K562 (cell line): Measurements from ENCODE around the gene TSPAN14. TPM values are rescaled to one million over a fixed set of nuclear protein-coding genes. Genes with fewer than 3 reads are reported as not detected.
A peak's percentile ranks its signal among the peaks of the same experiment; 100 is the strongest.

ENCODE experiments used
- ARNT ChIP-seq, 2 experiments: fragments of 450-650 bp; IDR thresholded peaks; 2 replicates each; pipeline ENCODE4 v1.6.1; 2016; ENCODE audit warnings: mild to moderate bottlenecking in 1 of 2
- CBX1 ChIP-seq: sonication (generic); IDR thresholded peaks from 2 replicates; pipeline ENCODE4 v1.6.1; 2016; ENCODE audit warnings: antibody characterized with exemption, low read depth, mild to moderate bottlenecking
- CBX3 ChIP-seq, 2 experiments: IDR thresholded peaks; 1 replicate in 1 of 2; 2 replicates in 1 of 2; pipeline ENCODE4 v1.6.1; 2012; ENCODE audit warnings: inconsistent platforms in 2 of 2, low read length in 2 of 2, borderline replicate concordance in 1 of 2, control low read depth in 1 of 2
- CC2D1A ChIP-seq: fragments of 450-650 bp; IDR thresholded peaks from 2 replicates; pipeline ENCODE4 v1.6.1; 2017; ENCODE audit warnings: mild to moderate bottlenecking
- CCNT2 ChIP-seq: IDR thresholded peaks from 2 replicates; pipeline ENCODE4 v1.6.1; 2011; ENCODE audit warnings: borderline replicate concordance, low read depth, mild to moderate bottlenecking, moderate library complexity, mixed read lengths, low read length; ENCODE audit not compliant: insufficient read length; ENCODE audit errors: extremely low read depth
- CEBPZ ChIP-seq: fragments of 150-350 bp; IDR thresholded peaks from 2 replicates; pipeline ENCODE4 v1.6.1; 2014; ENCODE audit warnings: low read depth, mild to moderate bottlenecking, low read length, borderline replicate concordance
- HLTF ChIP-seq: fragments of 450-650 bp; IDR thresholded peaks from 2 replicates; pipeline ENCODE4 v1.6.1; 2016
- MCM7 ChIP-seq, 2 experiments: fragments of 450-650 bp; IDR thresholded peaks; 2 replicates each; pipeline ENCODE4 v1.6.1; 2016 to 2018
- NCOA2 ChIP-seq, 2 experiments: fragments of 450-650 bp; IDR thresholded peaks; 2 replicates each; pipeline ENCODE4 v1.6.1; 2018; ENCODE audit warnings: mild to moderate bottlenecking in 2 of 2, moderate library complexity in 1 of 2; ENCODE audit not compliant: partially characterized antibody in 2 of 2
- NCOA4 ChIP-seq: fragments of 450-650 bp; IDR thresholded peaks from 2 replicates; pipeline ENCODE4 v1.6.1; 2018; ENCODE audit warnings: mild to moderate bottlenecking; ENCODE audit not compliant: partially characterized antibody
- NFIC ChIP-seq: fragments of 450-650 bp; IDR thresholded peaks from 2 replicates; pipeline ENCODE4 v1.6.1; 2017; ENCODE audit warnings: mild to moderate bottlenecking, inconsistent platforms
- PHB2 ChIP-seq: fragments of 450-650 bp; IDR thresholded peaks from 2 replicates; pipeline ENCODE4 v1.6.1; 2017; ENCODE audit warnings: low read depth
- STAG1 ChIP-seq: sonication (generic); formaldehyde crosslinking; IDR thresholded peaks from 2 replicates; pipeline ENCODE4 v1.5.0; 2020; ENCODE audit warnings: missing genetic modification reagents, borderline replicate concordance
- THRAP3 ChIP-seq: fragments of 450-650 bp; IDR thresholded peaks from 2 replicates; pipeline ENCODE4 v1.6.1; 2016; ENCODE audit warnings: mild to moderate bottlenecking, inconsistent platforms, borderline replicate concordance
- TRIM28 ChIP-seq: fragments of 450-650 bp; IDR thresholded peaks from 2 replicates; pipeline ENCODE4 v1.6.1; 2017
- ZEB2 ChIP-seq: fragments of 450-650 bp; IDR thresholded peaks from 2 replicates; pipeline ENCODE4 v1.6.1; 2016
- ZNF384 ChIP-seq: IDR thresholded peaks from 2 replicates; pipeline ENCODE4 v1.6.1; 2012; ENCODE audit warnings: low read depth, low read length, improper control_type of control experiment
- ZNF512 ChIP-seq: IDR thresholded peaks from 2 replicates; pipeline ENCODE4 v1.6.1; 2016; ENCODE audit warnings: missing genetic modification characterization, missing compliant biosample characterization
- ZNF77 ChIP-seq: fragments of 250-450 bp; sonication (Bioruptor Pico); IDR thresholded peaks from 2 replicates; pipeline ENCODE4 v1.5.0; 2020
- polyA plus RNA-seq, 8 experiments: library from polyadenylated mRNA; depleted of rRNA in 4 of 8; stranded (reverse) in 5 of 8; unstranded in 3 of 8; fragments of >200 nt; fragmentation: Nextera tagmentation in 2 of 8; fragmentation: Illumina TruSeq in 1 of 8; extraction: Ambion mirVana in 2 of 8; extraction: Trizol in 1 of 8; gene quantifications; 2 replicates each; pipeline versions ENCODE4 v1.2.1 to v1.2.3, GENCODE V29; 2011 to 2014; ENCODE audit warnings: inconsistent platforms in 1 of 8, missing spikeins in 1 of 8
- total RNA-seq, 7 experiments: library from RNA; depleted of rRNA in 6 of 7; stranded (reverse); fragments of >200 nt in 6 of 7; fragmentation: Illumina TruSeq in 2 of 7; extraction: Trizol in 2 of 7; gene quantifications; 2 replicates each; pipeline versions ENCODE4 v1.2.1 to v1.2.3, GENCODE V29; 2011 to 2021; ENCODE audit warnings: low replicate concordance in 1 of 7
- TF ChIP-seq, protein P1 (sequence below), 2 experiments: fragments of 450-650 bp; IDR thresholded peaks; 2 replicates each; pipeline ENCODE4 v1.6.1; 2016
- TF ChIP-seq, protein P2 (sequence below): sonication (generic); formaldehyde crosslinking; IDR thresholded peaks from 2 replicates; pipeline ENCODE4 v1.8.0; 2022; ENCODE audit warnings: missing genetic modification reagents, mild to moderate bottlenecking, moderate library complexity, borderline replicate concordance

Gene TSPAN14
- total and polyA plus RNA-seq, 9 of the 15 experiments (the other 6 are each of a cell fraction or from before 2014, with no cell fraction given), result 5.8 to 92.9 (median 23.3) TPM

DNA sequence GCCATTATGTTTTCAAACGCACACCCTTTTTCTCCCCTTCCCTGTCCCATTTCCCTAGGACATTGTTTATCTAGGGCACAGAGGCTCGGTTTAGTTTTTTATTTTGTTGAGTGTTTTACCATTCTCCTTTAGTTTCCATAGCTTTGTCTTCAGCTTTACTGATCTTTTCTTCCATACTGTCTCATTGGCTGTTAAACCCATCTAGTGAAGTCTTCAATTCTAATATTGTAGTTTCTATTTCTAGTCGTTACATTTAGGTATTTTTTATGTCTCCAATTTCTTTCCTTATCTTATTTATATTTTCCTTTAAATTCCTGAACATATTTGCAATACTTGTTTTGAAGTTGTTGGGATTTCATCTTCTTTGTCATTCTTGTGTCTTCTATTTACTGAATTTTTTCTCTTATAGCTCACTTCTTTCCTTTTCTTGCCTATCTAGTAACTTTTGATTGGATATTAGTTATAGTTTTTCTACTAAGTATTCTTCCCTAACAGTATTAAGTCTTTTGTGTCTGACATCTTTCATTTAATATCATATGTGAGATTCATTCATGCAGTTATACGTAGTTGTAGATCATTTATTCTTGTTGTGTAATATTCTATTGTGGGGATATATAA is 42.6 kb downstream of the TSPAN14 start (continued):
- TF ChIP-seq THRAP3 (peak; percentile 85; the same call in 1 of the 2 replicates), CEBPZ (0 out of 2 replicates have a peak, but pooled peaks have one; percentile 34), CBX3 (IDR thresholded peaks at IDR 0.05; ENCODE audit: borderline replicate concordance in 1 of 2, low read length in 2 of 2) (peak in 1 of 2 experiments; percentile 100; a peak in 2 of 3 replicates), ZNF512 (tag) (peak; percentile 85), PHB2 (0 out of 2 replicates have a peak, but pooled peaks have one; percentile 33), STAG1 (no peak), NCOA2 (IDR thresholded peaks at IDR 0.05; ENCODE audit: partially characterized antibody in 2 of 2) (peak in 1 of 2 experiments; percentile 43), ZNF77 (CRISPR knock-in tag) (no peak), HLTF (peak; percentile 99), CCNT2 (no peak), CC2D1A (peak; percentile 43; the same call in 1 of the 2 replicates), TRIM28 (peak; percentile 100), NCOA4 (peak; percentile 53), NFIC (peak; percentile 21; the same call in 1 of the 2 replicates), ZEB2 (peak; percentile 89), MCM7 (IDR thresholded peaks at IDR 0.05) (0 out of 4 replicates have a peak, but pooled peaks of 1 of the 2 experiments have one; percentile 41), CBX1 (0 out of 2 replicates have a peak, but pooled peaks have one; percentile 49), ZNF384 (no peak), ARNT (IDR thresholded peaks at IDR 0.05) (peak; percentile 48 to 73; a peak in 1 of 4 replicates)
- TF ChIP-seq, protein P1, sequence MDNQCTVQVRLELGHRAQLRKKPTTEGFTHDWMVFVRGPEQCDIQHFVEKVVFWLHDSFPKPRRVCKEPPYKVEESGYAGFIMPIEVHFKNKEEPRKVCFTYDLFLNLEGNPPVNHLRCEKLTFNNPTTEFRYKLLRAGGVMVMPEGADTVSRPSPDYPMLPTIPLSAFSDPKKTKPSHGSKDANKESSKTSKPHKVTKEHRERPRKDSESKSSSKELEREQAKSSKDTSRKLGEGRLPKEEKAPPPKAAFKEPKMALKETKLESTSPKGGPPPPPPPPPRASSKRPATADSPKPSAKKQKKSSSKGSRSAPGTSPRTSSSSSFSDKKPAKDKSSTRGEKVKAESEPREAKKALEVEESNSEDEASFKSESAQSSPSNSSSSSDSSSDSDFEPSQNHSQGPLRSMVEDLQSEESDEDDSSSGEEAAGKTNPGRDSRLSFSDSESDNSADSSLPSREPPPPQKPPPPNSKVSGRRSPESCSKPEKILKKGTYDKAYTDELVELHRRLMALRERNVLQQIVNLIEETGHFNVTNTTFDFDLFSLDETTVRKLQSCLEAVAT (IDR thresholded peaks at IDR 0.05), result peak; percentile 66 to 84; a peak in 2 of 4 replicates
- TF ChIP-seq, protein P2, sequence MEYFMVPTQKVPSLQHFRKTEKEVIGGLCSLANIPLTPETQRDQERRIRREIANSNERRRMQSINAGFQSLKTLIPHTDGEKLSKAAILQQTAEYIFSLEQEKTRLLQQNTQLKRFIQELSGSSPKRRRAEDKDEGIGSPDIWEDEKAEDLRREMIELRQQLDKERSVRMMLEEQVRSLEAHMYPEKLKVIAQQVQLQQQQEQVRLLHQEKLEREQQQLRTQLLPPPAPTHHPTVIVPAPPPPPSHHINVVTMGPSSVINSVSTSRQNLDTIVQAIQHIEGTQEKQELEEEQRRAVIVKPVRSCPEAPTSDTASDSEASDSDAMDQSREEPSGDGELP (CRISPR knock-in tag), result no peak
